ENCODE measurements around the gene SPPL3. TPM values are rescaled to one million over a fixed set of nuclear protein-coding genes. Genes with fewer than 3 reads are reported as not detected.

Gene SPPL3
- total RNA-seq, 1 donor from 2014 or later = 51.3 TPM

- H3K9me3 Mint-ChIP-seq (ENCODE audit: low read depth) = no peaks in the 10 kb centered on the region
- H3K4me3 Mint-ChIP-seq (ENCODE audit: unreplicated experiment) = no peak overlapping the region
- DNase-seq (ENCODE audit: low spot score) = no peak
- no peaks in the 10 kb centered on the region for H3K36me3 Mint-ChIP-seq (ENCODE audit: low read depth)
- H3K4me1 Mint-ChIP-seq (ENCODE audit: low read depth) = peaks cover 72% of the 10 kb centered on the region
- no peaks in the 10 kb centered on the region for H3K27me3 Mint-ChIP-seq (ENCODE audit: low read depth)
- no peak for TF ChIP-seq CTCF (IDR thresholded peaks at IDR 0.05)
- no peak overlapping the region for H3K27ac Mint-ChIP-seq (ENCODE audit: unreplicated experiment)
Measured at GRCh38 chr12:120830052-120830940, 73.9 kb downstream of the SPPL3 start.

GRCh38 chr12:120826335-120826734 lies 77.8 kb downstream of the SPPL3 start:
- H3K9me3 Mint-ChIP-seq (ENCODE audit: low read depth) = no peaks in the 10 kb centered on the region
- TF ChIP-seq CTCF (IDR thresholded peaks at IDR 0.05) = no peak
- H3K36me3 Mint-ChIP-seq (ENCODE audit: low read depth) = no peaks in the 10 kb centered on the region
- no peak overlapping the region for H3K4me3 Mint-ChIP-seq (ENCODE audit: unreplicated experiment)
- no peaks in the 10 kb centered on the region for H3K27me3 Mint-ChIP-seq (ENCODE audit: low read depth)
- H3K4me1 Mint-ChIP-seq (ENCODE audit: low read depth) = peaks cover 48% of the 10 kb centered on the region
- no peak for DNase-seq (ENCODE audit: low spot score)
- H3K27ac Mint-ChIP-seq (ENCODE audit: unreplicated experiment) = peak overlapping the region; percentile 78

DNA sequence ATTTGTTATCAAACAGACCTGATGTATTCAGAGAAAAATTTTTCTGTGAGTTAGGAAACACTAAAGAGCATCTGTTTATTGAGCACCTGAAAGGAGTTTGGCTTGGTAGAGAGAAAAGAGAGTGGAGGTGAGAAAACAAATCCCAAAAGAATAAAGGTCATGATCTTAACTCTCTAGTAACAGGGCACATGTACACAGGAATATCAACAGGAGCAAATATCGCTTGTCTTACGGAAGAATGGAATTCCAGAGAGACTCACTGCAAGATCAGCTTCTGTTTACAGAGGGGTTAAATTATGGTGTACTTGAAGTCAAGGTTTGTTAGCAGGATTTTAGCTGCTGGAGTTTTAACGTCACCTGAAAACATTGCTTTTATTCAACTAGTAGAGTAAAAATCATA lies 78.8 kb downstream of the SPPL3 start:
- no peak for DNase-seq (ENCODE audit: low spot score)
- Mint-ChIP-seq H3K27me3 (ENCODE audit: low read depth) (no peaks in the 10 kb centered on the region), H3K27ac (ENCODE audit: unreplicated experiment) (no peak overlapping the region), H3K36me3 (ENCODE audit: low read depth) (no peaks in the 10 kb centered on the region), H3K4me3 (ENCODE audit: unreplicated experiment) (no peak overlapping the region), H3K9me3 (ENCODE audit: low read depth) (no peaks in the 10 kb centered on the region), H3K4me1 (ENCODE audit: low read depth) (peaks cover 41% of the 10 kb centered on the region)
- TF ChIP-seq CTCF (IDR thresholded peaks at IDR 0.05) = no peak

DNA sequence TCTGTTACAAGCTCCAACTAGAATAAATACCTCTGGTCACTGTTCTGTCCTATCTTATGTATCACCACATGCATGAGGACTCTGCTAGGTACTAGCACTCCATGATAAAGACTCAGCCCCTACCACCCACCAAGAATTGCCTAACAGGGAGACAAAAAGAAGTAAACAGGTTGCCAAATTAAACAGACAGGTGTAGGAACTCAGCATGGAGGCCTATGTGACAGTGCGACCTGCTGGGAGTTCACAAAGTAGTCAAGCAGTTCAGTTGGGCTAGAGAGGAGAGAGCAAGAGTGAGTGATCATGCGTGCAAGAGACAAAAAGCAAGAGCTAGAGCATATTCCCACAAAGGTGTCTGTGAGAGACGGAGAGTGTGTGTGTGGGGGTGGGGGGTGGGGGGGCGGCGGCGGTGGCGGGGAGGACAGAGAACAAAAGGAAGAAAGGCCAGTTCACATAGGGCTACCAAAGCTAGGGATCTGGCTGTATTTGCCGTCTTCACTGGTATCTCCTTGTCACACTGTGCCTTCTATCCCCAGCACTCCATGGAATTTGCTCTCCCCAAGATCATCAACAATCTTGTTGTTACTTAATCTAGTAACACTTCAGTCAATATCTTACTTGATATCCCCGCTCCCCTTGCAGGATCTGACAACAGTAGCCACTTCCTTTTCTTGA lies 81.2 kb downstream of the SPPL3 start:
- no peak overlapping the region for H3K4me3 Mint-ChIP-seq (ENCODE audit: unreplicated experiment)
- H3K36me3 Mint-ChIP-seq (ENCODE audit: low read depth) = no peaks in the 10 kb centered on the region
- peaks cover 45% of the 10 kb centered on the region for H3K4me1 Mint-ChIP-seq (ENCODE audit: low read depth)
- H3K27ac Mint-ChIP-seq (ENCODE audit: unreplicated experiment) = no peak overlapping the region
- no peak for DNase-seq (ENCODE audit: low spot score)
- no peaks in the 10 kb centered on the region for H3K9me3 Mint-ChIP-seq (ENCODE audit: low read depth)
- no peaks in the 10 kb centered on the region for H3K27me3 Mint-ChIP-seq (ENCODE audit: low read depth)
- TF ChIP-seq CTCF (IDR thresholded peaks at IDR 0.05) = no peak

- Mint-ChIP-seq H3K27me3 (ENCODE audit: low read depth) (no peaks in the 10 kb centered on the region), H3K27ac (ENCODE audit: unreplicated experiment) (no peak overlapping the region), H3K4me1 (ENCODE audit: low read depth) (peaks cover 44% of the 10 kb centered on the region), H3K9me3 (ENCODE audit: low read depth) (no peaks in the 10 kb centered on the region), H3K4me3 (ENCODE audit: unreplicated experiment) (no peak overlapping the region), H3K36me3 (ENCODE audit: low read depth) (no peaks in the 10 kb centered on the region)
- TF ChIP-seq CTCF (IDR thresholded peaks at IDR 0.05) = no peak
- no peak for DNase-seq (ENCODE audit: low spot score)
Measured at GRCh38 chr12:120821878-120822277, 82.3 kb downstream of the SPPL3 start.
